Hematopoietic multipotent progenitor cell (in vitro differentiated cells): ENCODE data around the gene CD81. TPM values are rescaled to one million over a fixed set of nuclear protein-coding genes. Genes with fewer than 3 reads are reported as not detected.

Experiments used
- DNase-seq, 3 donors: peaks; one replicate each; pipeline ENCODE4 v3.0.0-alpha.2; 2011 to 2015; ENCODE audit warnings: low read depth in 2 of 3, low spot score in 2 of 3
- total RNA-seq: library from RNA; depleted of rRNA; stranded (reverse); fragments of >200 nt; gene quantifications from one replicate; pipeline ENCODE4 v1.2.3, GENCODE V29; 2012

CD81 gene
- total RNA-seq, 1 donor = 294 TPM

GRCh38 chr11:2388431-2389376 is 11.6 kb downstream of the CD81 start:
- DNase-seq = no peak

- DNase-seq = no peak
Observed at GRCh38 chr11:2389377-2390026, 12.4 kb downstream of the CD81 start.

- DNase-seq = no peak
Observed at GRCh38 chr11:2390091-2390724, 13.1 kb downstream of the CD81 start.

GRCh38 chr11:2390725-2391151 is 13.6 kb downstream of the CD81 start:
- no peak for DNase-seq

- DNase-seq = no peak
Observed at GRCh38 chr11:2391181-2391975, 14.3 kb downstream of the CD81 start.

- DNase-seq = no peak
Observed at GRCh38 chr11:2392241-2392959, 15.3 kb downstream of the CD81 start.

GRCh38 chr11:2393111-2393868 is 16.2 kb downstream of the CD81 start:
- DNase-seq = no peak

GRCh38 chr11:2393941-2394817 is 17.1 kb downstream of the CD81 start:
- DNase-seq = no peak

GRCh38 chr11:2394818-2395105 is 17.7 kb downstream of the CD81 start:
- DNase-seq = no peak

GRCh38 chr11:2395211-2395730 is 18.2 kb downstream of the CD81 start:
- no peak for DNase-seq

- DNase-seq = no peak
Observed at GRCh38 chr11:2395856-2396255, 18.7 kb downstream of the CD81 start.

- DNase-seq = no peak
Observed at GRCh38 chr11:2396471-2396870, 19.4 kb downstream of the CD81 start.

- DNase-seq = no peak
Observed at GRCh38 chr11:2397005-2397404, 19.9 kb downstream of the CD81 start.

GRCh38 chr11:2398664-2399355 is 21.7 kb downstream of the CD81 start:
- no peak for DNase-seq

GRCh38 chr11:2399488-2400068 is 22.5 kb downstream of the CD81 start:
- no peak for DNase-seq

- peak; percentile 99 to 100 (median 100) for DNase-seq
Observed at GRCh38 chr11:2400069-2400761, 23.1 kb downstream of the CD81 start, which contains the start of gene TSSC4. TSSC4 (plus strand) TSS chr11:2400750; CDS start chr11:2402634, 1,884 bp downstream.
